Panc1 (cell line): ENCODE results near the gene PLEKHA1. TPM values are rescaled to one million over a fixed set of nuclear protein-coding genes. Genes with fewer than 3 reads are reported as not detected.

Experiments
- ATAC-seq: fragments of 200-7000 bp; cut with Tn5 transposase; 2 replicates; pipeline ENCODE4 v1.9.1; 2020; ENCODE audit warnings: mild to moderate bottlenecking, moderate library complexity
- BruUV-seq: library from RNA; stranded (reverse); fragments of 400-500 nt; replicated peaks from 2 replicates; lab custom pipeline; 2021; lab: Mats Ljungman, UMichigan
- CTCF ChIA-PET: fragments of 300-600 bp; sonication (Branson Sonifier 250); formaldehyde crosslinking; loops from one replicate; lab custom pipeline; 2022; ENCODE audit warnings: antibody characterized with exemption; lab: Charles Lee
- POLR2A ChIA-PET: fragments of 300-600 bp; sonication (Branson Sonifier 250); formaldehyde crosslinking; loops from one replicate; lab custom pipeline; 2022; ENCODE audit warnings: antibody characterized with exemption; lab: Charles Lee
- DNase-seq: peaks from one replicate; pipeline ENCODE4 v3.0.0-alpha.2; 2010; ENCODE audit warnings: low read depth, low spot score
- H3K27ac ChIP-seq: 2 replicates; pipeline ENCODE4 v1.5.1; 2011; ENCODE audit warnings: mild to moderate bottlenecking, low read length, inconsistent platforms
- H3K27me3 ChIP-seq: fragments of 200-500 bp; sonication (Bioruptor generic); 2 replicates; pipeline ENCODE4 v1.6.0; 2014; ENCODE audit warnings: low read length, inconsistent platforms; ENCODE audit not compliant: control insufficient read depth, insufficient read depth
- H3K36me3 ChIP-seq: fragments of 200-500 bp; sonication (Bioruptor generic); 2 replicates; pipeline ENCODE4 v1.5.1; 2014; ENCODE audit warnings: inconsistent platforms, mild to moderate bottlenecking, low read length, moderate library complexity; ENCODE audit not compliant: control insufficient read depth, insufficient read depth
- H3K4me1 ChIP-seq: 2 replicates; pipeline ENCODE4 v1.5.1; 2011; ENCODE audit warnings: inconsistent platforms, mild to moderate bottlenecking, low read length, moderate library complexity; ENCODE audit not compliant: control insufficient read depth, insufficient read depth
- H3K4me3 ChIP-seq, 2 experiments: 2 replicates each; pipeline ENCODE4 v1.5.1; 2011 to 2012; ENCODE audit warnings: low read depth in 2 of 2, low read length in 2 of 2, mild to moderate bottlenecking in 2 of 2, inconsistent platforms in 1 of 2, moderate library complexity in 1 of 2
- H3K9me3 ChIP-seq: fragments of 200-500 bp; sonication (Bioruptor generic); 2 replicates; pipeline ENCODE4 v1.5.1; 2014; ENCODE audit warnings: low read depth, mild to moderate bottlenecking, inconsistent platforms, low read length, moderate library complexity; ENCODE audit not compliant: control insufficient read depth, insufficient read depth
- CTCF ChIP-seq: fragments of 450-650 bp; IDR thresholded peaks from 2 replicates; pipeline ENCODE4 v1.5.1; 2017; ENCODE audit warnings: mild to moderate bottlenecking
- POLR2AphosphoS5 ChIP-seq: IDR thresholded peaks from 2 replicates; pipeline ENCODE4 v1.6.1; 2012; ENCODE audit warnings: mild to moderate bottlenecking, low read depth, low read length, moderate library complexity
- REST ChIP-seq, 2 experiments: IDR thresholded peaks; 2 replicates each; pipeline ENCODE4 v1.6.1; 2011 to 2012; ENCODE audit warnings: low read depth in 2 of 2, control low read depth in 1 of 2, low read length in 1 of 2, mild to moderate bottlenecking in 1 of 2, moderate library complexity in 1 of 2; ENCODE audit not compliant: insufficient read depth in 1 of 2
- SIN3A ChIP-seq: IDR thresholded peaks from 2 replicates; pipeline ENCODE4 v1.6.1; 2012; ENCODE audit warnings: low read depth, mild to moderate bottlenecking, low read length, moderate library complexity, borderline replicate concordance; ENCODE audit not compliant: insufficient read depth
- TCF7L2 ChIP-seq: IDR thresholded peaks from 2 replicates; pipeline ENCODE4 v1.6.1; 2011; ENCODE audit warnings: mild to moderate bottlenecking, low read depth, low read length, inconsistent platforms
- in situ Hi-C: cut with HindIII; loops from 2 replicates; pipeline ENCODE4 v1.10.0; 2016; ENCODE audit warnings: low sequenced_read_pairs, low pct_unique_long_range_greater_than_20kb
- intact Hi-C: fragments of 100-400 bp; cut with micrococcal nuclease; formaldehyde crosslinking; loops from one replicate; pipeline ENCODE4 v1.10.0; 2022; ENCODE audit not compliant: unreplicated experiment
- total RNA-seq: library from RNA; stranded (reverse); gene quantifications from one replicate; pipeline ENCODE4 v1.2.1, GENCODE V29; 2021; ENCODE audit not compliant: unreplicated experiment

The PLEKHA1 gene
- total RNA-seq, 1 experiment from 2014 or later, result 95.5 TPM

- in situ Hi-C loops, result no loop called here
- BruUV-seq, result no TSS peak
- DNase-seq (no peak), ATAC-seq (no peak)
- intact Hi-C loops, result no loop called here
- Histone ChIP-seq H3K27me3 (0 out of 2 replicates have a peak, but pooled peaks cover 2% of the 10 kb centered on the region), H3K4me3 (no peak overlapping the region), H3K36me3 (no peaks in the 10 kb centered on the region), H3K4me1 (peaks cover 18% of the 10 kb centered on the region), H3K9me3 (no peaks in the 10 kb centered on the region), H3K27ac (no peak overlapping the region)
- ChIA-PET CTCF (no interaction called here), POLR2A (no interaction called here)
- TF ChIP-seq CTCF (no peak), SIN3A (no peak), TCF7L2 (no peak), POLR2AphosphoS5 (no peak), REST (IDR thresholded peaks at IDR 0.05; ENCODE audit: insufficient read depth in 1 of 2, low read depth in 2 of 2, low read length in 1 of 2) (no peak)
Measured at GRCh38 chr10:122464586-122464985, 90.1 kb downstream of the PLEKHA1 start.

DNA sequence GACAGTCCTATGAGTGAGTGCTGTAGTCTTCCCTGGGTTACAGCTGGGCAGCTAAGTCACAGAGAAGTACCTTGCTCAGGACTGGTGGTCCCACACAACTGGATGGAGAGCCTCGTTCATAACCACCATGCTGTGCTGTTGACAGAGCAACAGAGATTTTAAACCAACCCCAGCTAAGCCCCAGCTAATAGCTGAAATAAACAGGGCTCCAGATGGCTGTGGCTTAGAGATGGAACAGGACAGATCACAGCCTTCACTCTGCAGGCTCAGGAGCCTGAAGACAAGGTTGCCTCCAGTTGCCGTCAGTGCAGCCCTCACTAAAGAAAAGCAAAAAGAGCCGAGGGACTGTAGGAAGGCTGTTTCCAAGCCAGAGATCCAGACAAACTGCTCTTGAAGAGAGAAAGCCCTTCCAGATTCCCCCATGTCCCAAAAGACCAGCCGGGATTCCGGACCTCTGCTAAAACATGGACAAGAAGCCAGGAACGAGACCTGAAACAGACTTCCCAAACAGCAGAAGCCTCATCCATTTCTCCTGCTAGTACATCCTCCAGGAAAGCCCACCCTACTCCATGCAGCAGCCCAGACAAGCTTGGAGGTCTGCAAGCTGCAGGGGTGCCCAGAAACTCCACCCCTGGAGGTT, 91.0 kb downstream of the PLEKHA1 start:
- Histone ChIP-seq H3K27ac (no peak overlapping the region), H3K27me3 (0 out of 2 replicates have a peak, but pooled peaks cover 2% of the 10 kb centered on the region), H3K4me1 (peaks cover 11% of the 10 kb centered on the region), H3K4me3 (no peak overlapping the region), H3K36me3 (no peaks in the 10 kb centered on the region), H3K9me3 (no peaks in the 10 kb centered on the region)
- no peak for DNase-seq
- POLR2A ChIA-PET, result no interaction called here
- in situ Hi-C loops (no loop called here), intact Hi-C loops (no loop called here)
- no TSS peak for BruUV-seq
- TF ChIP-seq SIN3A (no peak), TCF7L2 (no peak), CTCF (no peak), REST (IDR thresholded peaks at IDR 0.05; ENCODE audit: insufficient read depth in 1 of 2, low read depth in 2 of 2, low read length in 1 of 2) (no peak), POLR2AphosphoS5 (no peak)
- no peak for ATAC-seq
- CTCF ChIA-PET, result no interaction called here
